K562 (cell line): ENCODE measurements around the gene TRAPPC8. TPM values are rescaled to one million over a fixed set of nuclear protein-coding genes. Genes with fewer than 3 reads are reported as not detected.

ENCODE experiments used
- ARID1B ChIP-seq: fragments of 450-650 bp; IDR thresholded peaks from 2 replicates; pipeline ENCODE4 v1.6.1; 2016; ENCODE audit warnings: antibody characterized with exemption, mild to moderate bottlenecking, inconsistent platforms
- ARNT ChIP-seq, 2 experiments: fragments of 450-650 bp; IDR thresholded peaks; 2 replicates each; pipeline ENCODE4 v1.6.1; 2016; ENCODE audit warnings: mild to moderate bottlenecking in 1 of 2
- HDAC2 ChIP-seq: fragments of 450-650 bp; IDR thresholded peaks from 2 replicates; pipeline ENCODE4 v1.6.1; 2016; ENCODE audit warnings: mild to moderate bottlenecking
- MECOM ChIP-seq: fragments of 250-450 bp; sonication (Bioruptor Pico); IDR thresholded peaks from 2 replicates; pipeline ENCODE4 v1.8.0; 2022; ENCODE audit warnings: inconsistent platforms
- MTF1 ChIP-seq: fragments of 250-450 bp; sonication (Bioruptor Pico); IDR thresholded peaks from 2 replicates; pipeline ENCODE4 v1.9.0; 2021; ENCODE audit warnings: moderate library complexity, mild to moderate bottlenecking, inconsistent platforms, borderline replicate concordance
- PHF8 ChIP-seq: fragments of 200-600 bp; sonication (generic); IDR thresholded peaks from 2 replicates; pipeline ENCODE4 v1.6.1; 2012; ENCODE audit warnings: mixed run types, mild to moderate bottlenecking, inconsistent platforms, low read length, moderate library complexity, borderline replicate concordance
- ZBTB40 ChIP-seq, 2 experiments: fragments of 450-650 bp in 1 of 2; sonication (generic) in 1 of 2; formaldehyde crosslinking in 1 of 2; IDR thresholded peaks; 2 replicates each; pipeline versions ENCODE4 v1.7.1 to v1.9.0; 2016 to 2022; ENCODE audit warnings: inconsistent platforms in 1 of 2, mild to moderate bottlenecking in 1 of 2, missing genetic modification reagents in 1 of 2
- ZBTB8A ChIP-seq: fragments of 450-650 bp; IDR thresholded peaks from 2 replicates; pipeline ENCODE4 v1.6.1; 2018; ENCODE audit warnings: mild to moderate bottlenecking, moderate library complexity; ENCODE audit not compliant: partially characterized antibody
- ZNF263 ChIP-seq: sonication (generic); formaldehyde crosslinking; IDR thresholded peaks from 2 replicates; pipeline ENCODE4 v1.8.0; 2022; ENCODE audit warnings: mild to moderate bottlenecking, missing genetic modification reagents, borderline replicate concordance
- ZNF395 ChIP-seq: fragments of 200-800 bp; sonication (Bioruptor generic); IDR thresholded peaks from 2 replicates; pipeline ENCODE4 v1.6.1; 2017; ENCODE audit warnings: missing genetic modification characterization, missing compliant biosample characterization
- polyA plus RNA-seq, 8 experiments: library from polyadenylated mRNA; depleted of rRNA in 4 of 8; stranded (reverse) in 5 of 8; unstranded in 3 of 8; fragments of >200 nt; fragmentation: Nextera tagmentation in 2 of 8; fragmentation: Illumina TruSeq in 1 of 8; extraction: Ambion mirVana in 2 of 8; extraction: Trizol in 1 of 8; gene quantifications; 2 replicates each; pipeline versions ENCODE4 v1.2.1 to v1.2.3, GENCODE V29; 2011 to 2014; ENCODE audit warnings: inconsistent platforms in 1 of 8, missing spikeins in 1 of 8
- total RNA-seq, 7 experiments: library from RNA; depleted of rRNA in 6 of 7; stranded (reverse); fragments of >200 nt in 6 of 7; fragmentation: Illumina TruSeq in 2 of 7; extraction: Trizol in 2 of 7; gene quantifications; 2 replicates each; pipeline versions ENCODE4 v1.2.1 to v1.2.3, GENCODE V29; 2011 to 2021; ENCODE audit warnings: low replicate concordance in 1 of 7
- TF ChIP-seq, protein P1 (sequence below): fragments of 450-650 bp; IDR thresholded peaks from 2 replicates; pipeline ENCODE4 v1.6.1; 2016; ENCODE audit warnings: low read depth, mild to moderate bottlenecking, moderate library complexity
- TF ChIP-seq, protein P2 (sequence below): fragments of 450-650 bp; IDR thresholded peaks from 2 replicates; pipeline ENCODE4 v1.6.1; 2016; ENCODE audit warnings: borderline replicate concordance

The TRAPPC8 gene
- total and polyA plus RNA-seq, 9 of the 15 experiments (the other 6 are each of a cell fraction or from before 2014, with no cell fraction given), result 20.1 to 111 (median 35.6) TPM

DNA sequence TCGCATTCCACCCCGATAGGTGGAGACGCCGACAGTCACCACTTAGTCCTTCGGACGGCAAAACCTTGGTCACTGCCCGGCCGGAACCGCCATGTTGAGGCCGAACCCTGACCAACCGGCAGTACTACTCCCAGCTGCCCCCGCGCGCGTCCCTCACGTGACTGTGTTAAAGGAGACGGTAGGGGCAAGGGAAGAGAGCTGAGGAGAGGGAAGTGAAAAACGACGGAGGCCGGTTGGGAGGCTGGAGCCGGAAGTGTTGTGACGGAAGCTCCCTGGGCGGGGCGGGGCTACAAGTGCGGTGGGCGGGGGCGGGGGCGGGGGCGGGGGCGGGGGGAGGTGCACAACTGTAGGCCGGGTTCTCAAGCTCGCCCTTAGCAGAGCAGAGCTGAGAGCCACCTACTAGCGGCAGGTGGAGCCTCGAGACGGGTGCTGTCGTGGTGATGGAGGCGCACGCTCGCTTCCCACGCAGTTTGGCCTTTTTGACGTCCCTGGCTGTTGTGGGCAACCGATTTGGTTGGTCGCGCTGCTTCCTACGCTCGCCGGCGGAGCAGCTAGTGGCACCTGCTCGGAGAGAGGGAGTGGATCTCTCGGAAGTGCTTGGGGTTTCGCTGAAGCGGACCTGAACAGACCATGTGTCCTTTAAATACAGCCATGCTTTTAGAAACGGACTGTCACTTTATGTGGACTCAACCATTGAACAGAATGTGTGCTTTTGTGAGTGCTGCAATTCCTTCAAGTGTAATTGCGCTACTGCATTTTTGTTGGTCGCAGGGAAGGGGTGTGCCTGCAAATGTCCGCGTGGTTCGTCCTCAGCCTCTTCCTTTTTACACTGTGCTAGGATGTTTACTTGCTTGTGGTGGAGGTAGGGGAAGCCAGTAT, at the start of gene TRAPPC8 (continued):
- TF ChIP-seq, protein P1, sequence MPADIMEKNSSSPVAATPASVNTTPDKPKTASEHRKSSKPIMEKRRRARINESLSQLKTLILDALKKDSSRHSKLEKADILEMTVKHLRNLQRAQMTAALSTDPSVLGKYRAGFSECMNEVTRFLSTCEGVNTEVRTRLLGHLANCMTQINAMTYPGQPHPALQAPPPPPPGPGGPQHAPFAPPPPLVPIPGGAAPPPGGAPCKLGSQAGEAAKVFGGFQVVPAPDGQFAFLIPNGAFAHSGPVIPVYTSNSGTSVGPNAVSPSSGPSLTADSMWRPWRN, result no peak
- TF ChIP-seq, protein P2, sequence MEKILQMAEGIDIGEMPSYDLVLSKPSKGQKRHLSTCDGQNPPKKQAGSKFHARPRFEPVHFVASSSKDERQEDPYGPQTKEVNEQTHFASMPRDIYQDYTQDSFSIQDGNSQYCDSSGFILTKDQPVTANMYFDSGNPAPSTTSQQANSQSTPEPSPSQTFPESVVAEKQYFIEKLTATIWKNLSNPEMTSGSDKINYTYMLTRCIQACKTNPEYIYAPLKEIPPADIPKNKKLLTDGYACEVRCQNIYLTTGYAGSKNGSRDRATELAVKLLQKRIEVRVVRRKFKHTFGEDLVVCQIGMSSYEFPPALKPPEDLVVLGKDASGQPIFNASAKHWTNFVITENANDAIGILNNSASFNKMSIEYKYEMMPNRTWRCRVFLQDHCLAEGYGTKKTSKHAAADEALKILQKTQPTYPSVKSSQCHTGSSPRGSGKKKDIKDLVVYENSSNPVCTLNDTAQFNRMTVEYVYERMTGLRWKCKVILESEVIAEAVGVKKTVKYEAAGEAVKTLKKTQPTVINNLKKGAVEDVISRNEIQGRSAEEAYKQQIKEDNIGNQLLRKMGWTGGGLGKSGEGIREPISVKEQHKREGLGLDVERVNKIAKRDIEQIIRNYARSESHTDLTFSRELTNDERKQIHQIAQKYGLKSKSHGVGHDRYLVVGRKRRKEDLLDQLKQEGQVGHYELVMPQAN, result peak; percentile 92
- peak; percentile 49; the same call in 1 of the 2 replicates for TF ChIP-seq ZNF395 (CRISPR knock-in tag)
- peak; percentile 78 for TF ChIP-seq ZBTB40 (IDR thresholded peaks at IDR 0.05)
- no peak for TF ChIP-seq ZBTB40 (CRISPR knock-in tag; IDR thresholded peaks at IDR 0.05)
- TF ChIP-seq ARNT (IDR thresholded peaks at IDR 0.05), result peak in 1 of 2 experiments; percentile 79; a peak in 2 of 4 replicates
- TF ChIP-seq ARID1B, result 0 out of 2 replicates have a peak, but pooled peaks have one; percentile 17
- TF ChIP-seq ZBTB8A, result no peak
- no peak for TF ChIP-seq MTF1
- TF ChIP-seq MECOM (CRISPR knock-in tag), result no peak
- peak; percentile 92 for TF ChIP-seq HDAC2
- peak; percentile 94 for TF ChIP-seq PHF8
- no peak for TF ChIP-seq ZNF263 (CRISPR knock-in tag)
